ENCODE data around the gene SRGAP3.

The SRGAP3 gene

GRCh38 chr3:9015250-9015649, 234.2 kb downstream of the SRGAP3 start:
- DNase-seq (ENCODE audit: low read depth), result no peak

GRCh38 chr3:9013782-9014563, 235.5 kb downstream of the SRGAP3 start:
- DNase-seq (ENCODE audit: low read depth), result no peak

GRCh38 chr3:9012521-9012920, 236.9 kb downstream of the SRGAP3 start:
- no peak for DNase-seq (ENCODE audit: low read depth)

DNA sequence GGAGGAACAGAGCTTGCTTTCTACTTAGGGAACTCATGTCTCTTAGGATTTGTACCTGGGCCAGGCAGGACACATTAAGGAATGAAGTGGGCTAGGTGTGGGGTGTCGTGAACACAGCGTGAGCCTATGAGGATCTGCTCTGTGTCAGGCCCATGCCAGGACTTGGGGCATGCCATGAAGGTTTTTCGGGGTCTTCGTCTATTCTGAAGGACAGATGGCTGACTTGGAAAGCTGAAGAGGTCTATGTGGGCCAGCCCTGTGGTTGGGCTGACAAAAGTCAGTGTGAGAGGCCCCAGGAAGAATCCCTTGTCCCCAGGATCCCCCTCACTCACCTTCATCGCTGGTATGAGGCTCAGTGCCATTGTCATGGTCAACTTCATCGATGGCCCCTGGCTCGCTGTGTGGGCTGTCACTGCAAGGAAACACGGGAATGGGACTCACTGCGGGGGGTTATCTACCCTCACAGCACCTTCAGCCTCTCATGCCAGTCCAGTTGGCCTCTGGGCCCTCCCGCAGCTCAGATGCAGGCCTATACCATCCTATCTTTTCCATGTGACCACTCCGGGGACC, 239.4 kb downstream of the SRGAP3 start:
- DNase-seq (ENCODE audit: low read depth), result no peak

DNA sequence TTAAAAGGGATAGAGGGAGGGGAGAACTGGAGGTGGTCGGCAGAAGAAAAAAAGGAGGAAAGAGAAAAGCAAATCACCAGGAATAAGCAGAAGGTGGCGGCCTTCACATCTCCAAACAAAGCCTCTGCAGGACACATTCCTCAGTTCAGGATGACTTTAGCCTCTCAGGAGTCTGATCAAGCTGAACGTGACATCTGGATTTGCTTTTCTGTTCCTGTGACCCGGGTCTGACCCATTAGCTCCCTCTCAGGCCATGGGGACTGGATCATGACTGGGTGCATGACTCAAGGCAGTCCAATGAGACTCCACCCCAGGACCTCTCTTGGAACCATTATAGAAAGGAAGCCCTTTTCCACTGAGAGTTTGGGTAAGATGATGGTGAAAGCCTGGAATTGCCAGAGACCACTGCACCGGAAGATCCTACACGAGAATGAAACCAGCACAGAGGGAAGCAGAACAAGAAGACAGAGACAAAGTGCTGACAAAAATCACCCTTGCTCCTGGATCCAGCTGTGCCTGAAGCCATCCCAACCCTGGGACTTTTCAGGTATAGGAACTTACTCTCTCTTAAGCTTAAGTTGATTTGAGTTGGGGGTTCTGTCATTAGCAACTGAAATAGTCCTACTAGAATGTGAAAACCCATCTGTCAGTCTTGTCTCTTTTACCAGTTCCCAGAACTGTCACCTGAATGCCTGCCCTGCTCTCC, 240.7 kb downstream of the SRGAP3 start:
- no peak for DNase-seq (ENCODE audit: low read depth)

GRCh38 chr3:9007928-9008327, 241.5 kb downstream of the SRGAP3 start:
- no peak for DNase-seq (ENCODE audit: low read depth)

DNA sequence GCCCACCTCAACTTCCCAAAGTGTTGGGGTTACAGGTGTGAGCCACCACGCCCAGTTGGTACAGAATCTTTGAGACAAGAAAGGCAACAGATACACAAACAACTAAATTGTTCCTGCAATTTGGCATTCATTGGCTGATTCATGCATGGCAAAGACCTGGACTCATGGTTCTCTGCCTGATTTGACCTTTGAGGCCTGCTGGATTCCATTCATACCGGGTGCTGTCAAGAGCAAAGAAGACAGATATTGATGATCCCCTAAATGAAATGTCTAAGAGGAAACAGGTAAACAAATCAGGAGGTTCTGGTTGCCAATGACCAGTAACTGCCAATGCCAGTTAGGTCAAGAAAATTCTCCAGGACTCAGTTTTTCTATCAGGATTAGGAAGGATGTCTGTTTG, 242.2 kb downstream of the SRGAP3 start:
- DNase-seq (ENCODE audit: low read depth), result no peak

DNA sequence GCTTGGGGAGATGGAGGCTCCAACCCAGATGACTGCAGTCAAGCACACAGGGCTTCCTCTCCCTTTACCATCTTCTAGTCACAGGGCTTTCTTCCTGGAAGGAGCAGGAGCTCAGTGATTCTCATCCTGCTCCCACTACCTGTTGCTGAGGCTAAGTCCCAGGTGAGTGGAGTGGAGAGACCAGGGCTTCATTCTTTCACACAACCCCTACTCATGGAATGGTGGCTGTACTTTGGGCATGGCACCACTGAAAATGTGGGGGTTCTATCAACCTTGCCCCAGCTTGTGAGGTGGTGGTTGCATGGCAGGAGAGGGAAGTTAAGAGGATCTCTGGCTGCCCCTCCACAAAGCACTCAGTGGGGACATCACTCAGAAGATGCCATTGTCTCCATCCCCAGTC, 249.4 kb downstream of the SRGAP3 start:
- no peak for DNase-seq (ENCODE audit: low read depth)

- no peak for DNase-seq (ENCODE audit: low read depth)
Observed at GRCh38 chr3:8997151-8997550, 252.3 kb downstream of the SRGAP3 start.

- DNase-seq (ENCODE audit: low read depth), result no peak
Observed at GRCh38 chr3:8996681-8997121, 252.7 kb downstream of the SRGAP3 start.

DNA sequence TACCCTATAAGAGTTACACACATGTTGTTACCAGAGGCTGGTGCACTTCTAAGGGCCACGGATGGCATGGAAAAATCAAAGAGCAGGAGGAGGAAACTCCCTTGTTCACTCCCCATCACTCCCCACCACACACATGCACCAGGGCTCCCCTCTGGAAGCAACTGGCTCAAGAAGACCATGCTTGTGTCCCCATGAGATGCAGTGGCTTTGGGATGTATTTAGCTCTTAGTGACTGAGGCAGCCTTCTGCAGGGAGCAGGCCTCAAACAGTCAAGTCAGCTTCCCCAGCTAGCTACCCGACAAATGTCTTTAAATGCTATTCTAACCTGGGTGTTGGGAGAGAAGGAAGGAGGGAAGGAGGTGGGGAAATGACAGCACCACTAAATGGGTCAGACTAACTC, 253.2 kb downstream of the SRGAP3 start:
- DNase-seq (ENCODE audit: low read depth), result no peak

GRCh38 chr3:8994226-8994625, 255.2 kb downstream of the SRGAP3 start:
- DNase-seq (ENCODE audit: low read depth), result no peak

GRCh38 chr3:8993331-8993730, 256.1 kb downstream of the SRGAP3 start:
- no peak for DNase-seq (ENCODE audit: low read depth)

GRCh38 chr3:8992854-8993253, 256.6 kb downstream of the SRGAP3 start:
- DNase-seq (ENCODE audit: low read depth), result no peak

- no peak for DNase-seq (ENCODE audit: low read depth)
Observed at GRCh38 chr3:8992199-8992598, 257.2 kb downstream of the SRGAP3 start.

DNA sequence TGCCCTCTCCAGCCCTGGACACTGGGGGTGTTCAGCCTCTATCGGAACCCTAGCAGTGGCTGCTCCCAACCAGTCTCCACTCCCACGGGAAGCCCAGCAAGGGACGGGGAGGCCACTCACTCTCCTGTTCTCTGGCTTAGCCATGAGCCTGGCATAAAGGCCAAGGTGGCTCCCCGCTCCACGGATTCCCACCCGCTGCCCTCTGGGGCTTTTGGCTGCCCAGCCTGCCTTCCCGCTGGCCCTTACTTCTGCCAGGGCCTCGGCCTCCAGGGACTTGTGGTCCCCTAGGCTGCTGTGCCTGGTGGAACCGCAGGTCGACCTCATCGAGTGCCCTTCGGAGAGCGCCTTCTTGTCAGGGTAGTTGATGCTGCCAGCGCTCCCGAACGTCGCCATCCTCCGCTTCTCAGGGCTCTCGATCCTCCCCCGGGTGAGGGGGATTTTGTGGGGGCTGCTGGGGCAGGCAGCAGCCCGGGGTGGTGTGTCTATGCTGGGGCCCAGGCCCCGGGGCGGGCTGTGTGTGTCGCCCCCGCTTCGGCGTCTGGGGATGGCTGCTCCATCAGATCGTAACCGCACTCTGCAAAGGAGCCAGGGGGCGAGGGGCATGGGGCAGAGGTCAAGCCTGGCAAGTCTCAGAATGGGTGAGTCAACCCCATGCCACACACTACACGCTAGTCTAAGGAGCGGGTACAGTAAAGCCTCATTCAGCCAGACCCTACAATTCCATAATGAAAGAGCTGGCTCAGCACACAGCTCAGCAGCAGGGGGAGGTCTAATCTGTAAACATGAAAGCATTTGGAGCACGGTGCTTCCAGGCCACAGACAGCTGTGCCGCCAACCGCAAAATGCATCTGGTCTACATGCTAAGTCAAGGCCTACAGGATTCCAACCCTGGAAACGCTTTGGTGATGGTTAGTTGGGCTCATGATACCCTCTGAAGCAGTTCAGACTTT, 258.9 kb downstream of the SRGAP3 start:
- DNase-seq (ENCODE audit: low read depth), result no peak

DNA sequence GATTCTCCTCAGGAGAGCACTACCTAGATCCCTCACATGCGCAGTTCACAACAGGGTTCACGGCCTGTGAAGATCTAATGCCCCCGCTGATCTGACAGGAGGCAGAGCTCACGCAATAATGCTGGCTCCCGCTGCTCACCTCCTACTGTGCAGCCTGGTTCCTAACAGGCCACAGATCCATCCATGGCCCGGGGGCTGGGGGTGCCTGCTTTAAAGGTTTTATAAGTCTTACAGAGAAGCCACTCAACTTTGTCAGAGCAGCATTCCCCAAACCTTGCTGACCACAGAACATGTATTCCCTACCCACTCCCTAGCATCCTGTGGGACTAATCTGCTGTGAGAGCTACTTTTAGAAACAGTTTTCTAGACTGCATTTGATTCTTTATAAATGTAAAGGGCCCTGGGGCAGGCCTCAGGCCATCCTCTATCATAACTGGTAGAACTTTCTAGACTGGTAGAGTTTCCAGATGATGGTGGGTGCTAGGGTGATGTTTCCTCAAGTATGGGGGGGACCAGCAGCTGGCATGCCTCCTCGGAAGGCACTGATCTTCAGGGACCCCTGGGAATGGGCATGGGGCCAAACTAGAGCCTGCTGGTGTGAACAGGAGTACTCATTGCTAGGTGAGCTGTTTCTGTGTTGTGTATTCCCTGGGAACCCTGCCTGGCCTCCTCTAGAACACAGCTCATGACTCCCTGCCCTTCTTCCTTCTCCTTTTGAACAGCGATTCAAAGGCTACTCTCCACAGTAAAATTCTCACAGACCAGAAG, 260.5 kb downstream of the SRGAP3 start:
- DNase-seq (ENCODE audit: low read depth), result no peak

- DNase-seq (ENCODE audit: low read depth), result no peak
Observed at GRCh38 chr3:8988384-8988655, 261.1 kb downstream of the SRGAP3 start.

DNA sequence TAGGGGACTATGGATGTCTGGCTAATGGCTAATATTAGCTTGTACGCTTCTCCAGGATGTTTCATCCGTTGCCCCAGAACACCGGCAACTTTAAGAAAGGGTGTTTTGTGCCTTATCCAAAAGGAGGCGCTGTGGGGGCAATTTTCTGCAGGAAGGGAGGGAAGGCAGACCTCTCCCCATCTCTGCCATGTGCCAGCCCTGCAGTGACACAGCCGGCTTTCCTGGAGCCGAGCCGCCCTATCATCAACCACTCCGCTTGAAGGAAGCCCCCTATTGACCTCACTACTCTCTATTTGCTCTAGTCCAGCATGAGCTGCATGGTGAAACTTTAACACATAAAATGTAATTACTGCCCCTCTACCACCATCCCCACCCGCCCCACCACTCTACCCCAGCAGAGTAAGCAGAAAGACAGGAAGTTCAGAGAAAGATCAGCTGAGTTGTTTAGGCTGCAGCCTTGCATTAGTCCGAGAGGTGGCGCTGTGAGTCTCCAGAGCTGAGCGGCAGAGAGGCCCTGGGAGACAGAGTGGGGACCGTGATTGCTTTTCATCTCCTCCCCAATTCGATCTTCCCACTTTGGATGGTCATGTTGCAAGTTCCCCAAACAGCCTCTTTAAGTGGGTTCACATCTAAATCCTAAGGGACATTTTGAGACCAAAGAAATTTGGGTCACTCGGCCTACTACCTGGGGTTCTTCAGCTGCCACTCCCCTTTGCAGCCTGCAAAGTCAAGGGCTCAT, 261.6 kb downstream of the SRGAP3 start:
- no peak for DNase-seq (ENCODE audit: low read depth)

DNA sequence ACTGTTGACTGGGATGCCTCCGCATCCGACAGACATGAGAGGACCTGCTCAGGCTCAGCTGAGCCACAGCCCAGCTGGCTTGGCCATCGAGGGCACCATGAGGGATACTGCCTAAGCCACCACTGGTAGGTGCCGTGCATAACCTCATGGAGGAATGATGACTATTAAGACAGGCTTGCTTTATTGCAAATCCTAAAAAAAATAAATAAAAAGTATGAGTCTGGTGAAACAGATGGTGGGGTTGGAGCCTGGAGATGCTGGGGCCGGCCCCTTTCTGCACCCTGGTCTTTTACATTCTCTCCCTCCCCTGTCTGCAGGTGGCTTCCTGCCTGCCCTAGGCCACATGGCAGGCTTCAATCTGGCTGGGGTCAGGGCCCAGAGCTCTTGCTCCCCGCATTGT, 262.2 kb downstream of the SRGAP3 start:
- DNase-seq (ENCODE audit: low read depth), result no peak

GRCh38 chr3:8986741-8987140, 262.7 kb downstream of the SRGAP3 start:
- no peak for DNase-seq (ENCODE audit: low read depth)
